Posterior cingulate gyrus (tissue), 11 donors: ENCODE data around the gene GRM8.
A peak's percentile ranks its signal among the peaks of the same experiment; 100 is the strongest.
"Not testable (repeated sequence)": the region's sequence is repeated elsewhere in the genome, so short reads cannot be mapped to it uniquely, and the experiment has no call there.

Experiments
- DNase-seq, 10 donors: peaks; one replicate each; pipeline versions ENCODE4 v3.0.0 to v3.0.0-alpha.2; 2020 to 2021; ENCODE audit warnings: mixed read lengths in 3 of 10
- intact Hi-C: fragments of 100-400 bp; cut with DNase I; formaldehyde crosslinking; loops from one replicate; pipeline ENCODE4 v1.15.1; 2023

GRM8 gene

DNA sequence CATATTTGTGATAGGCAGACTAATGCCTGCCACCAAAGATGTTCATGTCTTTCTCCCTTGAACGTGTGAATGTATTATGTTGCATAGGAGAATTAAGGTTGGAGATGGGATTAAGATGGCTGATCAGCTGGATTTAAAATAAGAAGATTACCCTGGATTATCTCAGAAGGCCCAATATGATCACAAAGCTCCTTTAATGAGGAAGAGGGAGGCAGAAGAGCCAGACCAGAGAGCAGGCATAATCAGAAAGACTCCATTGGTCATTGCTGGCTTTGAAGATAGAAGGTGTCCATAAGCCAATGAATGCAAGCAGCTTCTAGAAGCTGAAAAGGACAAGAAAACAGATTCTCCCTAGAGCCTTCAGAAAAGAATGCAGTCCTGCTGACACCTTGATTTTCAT lies 410.3 kb downstream of the GRM8 start:
- intact Hi-C loops: no loop called here
- no peak for DNase-seq

DNA sequence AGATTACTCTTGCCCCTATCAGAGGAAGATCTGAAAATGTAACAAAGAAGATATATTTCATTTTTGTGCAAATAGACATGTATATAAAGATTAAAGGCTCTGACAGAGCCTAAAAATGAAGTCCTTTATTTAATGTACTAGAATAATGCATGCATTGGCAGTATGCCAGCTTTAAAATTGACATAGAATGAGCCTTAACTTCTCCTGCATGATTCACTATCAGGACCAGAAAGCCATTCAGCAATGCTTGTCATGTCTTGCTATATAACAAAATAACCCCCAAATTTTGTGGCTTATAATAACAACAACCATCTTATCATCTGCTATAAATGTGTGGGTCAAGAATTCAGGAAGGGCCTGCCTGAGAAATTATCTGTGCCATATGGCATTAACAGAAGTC lies 411.9 kb downstream of the GRM8 start:
- intact Hi-C loops: no loop called here
- no peak for DNase-seq

DNA sequence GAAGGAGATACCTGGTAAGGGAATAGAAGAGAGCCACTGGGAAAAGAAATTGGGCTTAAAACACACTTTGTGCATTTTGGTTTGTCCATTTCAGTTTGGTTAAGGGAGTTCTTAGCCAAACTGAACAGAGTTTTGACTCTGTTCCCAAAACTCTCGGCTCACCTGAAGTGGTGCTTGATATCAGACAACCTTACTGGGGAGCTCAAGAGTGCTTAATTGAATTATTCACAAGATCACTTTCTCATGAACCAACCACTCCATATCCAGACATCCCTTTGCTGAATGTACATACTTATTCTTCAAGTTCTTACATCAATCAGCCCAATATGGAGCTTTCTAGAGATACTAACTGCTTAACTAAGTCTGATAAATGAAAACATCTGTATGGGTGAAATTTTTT lies 413.1 kb downstream of the GRM8 start:
- intact Hi-C loops: no loop called here
- no peak for DNase-seq

DNA sequence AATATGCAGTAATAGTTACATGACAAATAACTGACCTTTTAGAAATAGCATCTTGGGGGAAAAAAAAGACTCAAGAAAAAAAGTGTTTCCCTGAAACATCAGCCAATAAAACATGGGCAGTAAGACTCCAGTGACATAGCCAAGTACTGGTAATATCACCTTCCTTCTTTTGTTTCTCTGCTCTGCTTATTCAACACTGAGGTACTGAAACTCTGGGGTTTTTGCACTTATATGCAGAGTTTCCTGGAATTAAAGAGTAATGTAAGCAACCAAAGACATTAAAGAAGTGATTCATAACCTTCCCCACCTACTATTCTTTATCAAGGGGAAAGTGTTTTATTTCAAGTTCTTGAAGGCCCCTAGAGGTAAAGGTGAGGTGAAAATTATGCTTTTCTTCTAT lies 414.5 kb downstream of the GRM8 start:
- intact Hi-C loops: no loop called here
- DNase-seq: no peak

DNA sequence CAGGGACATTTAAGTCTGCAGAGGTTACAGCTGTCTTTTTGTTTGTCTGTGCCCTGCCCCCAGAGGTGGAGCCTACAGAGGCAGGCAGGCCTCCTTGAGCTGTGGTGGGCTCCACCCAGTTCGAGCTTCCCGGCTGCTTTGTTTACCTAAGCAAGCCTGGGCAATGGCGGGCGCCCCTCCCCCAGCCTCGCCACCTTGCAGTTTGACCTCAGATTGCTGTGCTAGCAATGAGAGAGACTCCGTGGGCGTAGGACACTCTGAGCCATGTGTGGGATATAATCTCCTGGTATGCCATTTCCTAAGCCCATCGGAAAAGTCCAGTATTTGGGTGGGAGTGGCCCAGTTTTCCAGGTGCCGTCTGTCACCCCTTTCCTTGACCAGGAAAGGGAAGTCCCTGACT lies 421.5 kb downstream of the GRM8 start:
- intact Hi-C loops, DNase-seq: not testable (repeated sequence)

DNA sequence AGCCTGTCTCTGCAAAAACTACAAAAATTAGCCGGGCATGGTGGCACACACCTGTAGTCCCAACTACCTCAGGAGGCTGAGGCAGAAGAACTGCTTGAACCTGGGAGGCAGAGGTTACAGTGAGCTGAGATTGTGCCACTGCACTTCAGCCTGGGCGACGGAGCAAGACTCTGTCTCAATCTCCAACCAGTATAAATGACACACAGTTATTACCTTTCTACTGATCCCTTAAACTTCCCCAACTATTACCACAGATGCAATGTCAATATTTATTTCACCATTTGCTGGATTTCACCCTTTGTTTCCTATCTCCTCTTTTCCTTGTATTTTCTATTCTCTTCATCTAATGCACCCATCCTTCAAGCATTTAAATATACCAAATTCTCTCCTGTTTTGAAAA lies 431.8 kb downstream of the GRM8 start:
- DNase-seq: no peak
- intact Hi-C loops: no loop called here

DNA sequence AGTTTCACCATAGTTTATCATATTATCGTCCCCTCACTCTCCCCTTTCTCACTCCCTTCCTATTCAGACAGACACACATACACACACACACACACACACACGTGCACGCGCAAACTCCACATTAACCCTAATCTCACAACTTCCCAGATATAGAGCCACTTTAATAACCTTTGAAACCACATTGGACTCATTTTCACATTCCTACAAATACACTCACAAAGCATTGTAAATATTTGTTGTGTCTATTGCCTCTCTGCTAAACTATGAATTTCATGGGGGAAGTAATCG lies 433.6 kb downstream of the GRM8 start:
- DNase-seq: no peak
- intact Hi-C loops: no loop called here

DNA sequence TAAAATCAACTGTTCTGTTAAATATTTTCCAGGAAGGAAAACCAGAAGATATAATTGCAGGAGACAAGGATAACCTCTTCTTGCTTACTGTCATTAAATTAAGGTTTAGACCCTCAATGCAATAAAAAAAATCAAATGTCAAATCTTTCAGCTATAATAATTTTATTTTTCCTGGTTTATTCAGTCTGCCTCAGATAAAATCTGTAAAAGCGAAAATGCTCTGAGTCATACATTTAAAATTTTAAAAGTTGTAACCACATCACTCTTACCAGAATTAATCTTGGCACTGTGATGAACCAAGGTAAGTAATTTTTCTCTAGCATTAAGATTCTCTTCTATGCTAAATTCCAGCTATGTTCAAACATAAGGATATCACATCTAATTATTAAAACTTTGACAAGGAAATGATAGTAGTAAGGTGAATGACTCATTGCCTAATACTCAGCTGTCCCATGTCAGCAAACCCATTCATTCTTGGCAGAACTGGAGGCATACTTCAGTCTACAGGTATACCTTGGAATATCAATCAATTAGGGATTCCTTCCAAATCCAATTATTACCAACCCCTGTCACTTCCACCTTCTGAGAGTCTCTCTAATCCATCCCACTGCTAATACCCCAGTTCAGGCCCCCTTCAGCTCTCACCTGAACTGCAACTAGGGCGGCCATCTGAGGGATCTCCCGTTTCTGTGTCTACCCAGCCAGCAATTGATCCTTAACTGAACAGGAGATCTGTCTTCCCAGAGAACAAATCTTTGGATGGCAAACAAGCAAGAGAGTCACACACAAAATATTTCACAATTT lies 434.1 kb downstream of the GRM8 start:
- intact Hi-C loops: no loop called here
- DNase-seq: no peak

DNA sequence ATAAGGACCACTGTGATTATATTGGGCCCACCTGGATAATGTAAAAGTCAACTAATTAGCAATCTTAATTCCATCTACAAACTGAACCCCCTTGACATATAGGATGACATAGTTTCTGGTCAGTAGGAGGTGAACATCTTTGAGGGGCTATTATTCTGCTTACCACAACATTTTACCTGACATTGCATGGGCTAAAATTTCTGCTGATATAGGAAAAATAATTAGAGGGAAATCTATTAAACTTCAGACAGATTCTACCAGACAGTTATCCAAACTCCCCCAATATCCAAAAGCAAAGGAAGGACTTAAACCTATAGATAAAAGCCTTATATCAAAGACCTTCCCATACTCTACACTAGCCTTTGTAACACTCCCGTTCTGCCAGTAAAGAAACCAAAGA lies 443.6 kb downstream of the GRM8 start:
- DNase-seq: no peak
- intact Hi-C loops: no loop called here

DNA sequence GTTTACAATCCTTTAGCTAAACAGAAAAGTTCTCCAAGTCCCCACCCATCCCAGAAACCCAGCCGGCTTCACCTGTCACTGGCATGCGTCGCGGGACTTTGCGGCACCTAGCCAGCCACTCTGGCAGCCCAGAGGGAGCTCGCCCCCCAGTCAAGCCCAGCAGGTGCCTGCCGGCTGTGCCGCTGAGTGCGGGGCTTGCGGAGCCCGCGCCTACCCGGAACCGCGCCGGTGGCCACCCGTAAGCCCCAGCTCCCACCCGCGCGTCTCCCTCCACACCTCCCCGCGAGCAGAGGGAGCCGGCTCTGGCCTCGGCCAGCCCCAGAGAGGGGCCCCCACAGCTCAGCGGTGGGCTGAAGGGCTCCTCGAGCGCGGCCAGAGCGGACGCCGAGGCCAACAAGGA lies 446.1 kb downstream of the GRM8 start:
- intact Hi-C loops: no loop called here
- DNase-seq: peak in 3 of 10 donors; percentile 50 to 75 (median 60)

DNA sequence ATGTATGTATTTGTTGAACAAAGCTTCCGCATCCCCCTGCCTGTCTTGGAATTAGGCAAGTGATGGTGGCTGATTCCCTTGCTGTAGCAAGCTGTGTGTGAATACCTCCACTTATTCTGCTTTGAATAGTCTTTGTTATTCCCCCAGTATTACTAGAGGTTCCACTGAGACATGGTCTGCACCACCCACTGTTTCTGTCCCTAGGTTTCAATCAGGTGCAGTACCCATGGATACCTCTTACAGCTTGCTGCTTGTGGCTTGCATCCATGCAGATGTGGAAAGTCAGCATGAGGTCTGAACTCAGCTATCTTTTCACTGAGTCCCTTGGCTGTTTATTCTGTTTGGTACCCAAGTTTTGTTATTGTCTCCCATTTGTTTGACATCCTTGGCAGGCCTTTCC lies 447.4 kb downstream of the GRM8 start:
- intact Hi-C loops: no loop called here
- DNase-seq: no peak

DNA sequence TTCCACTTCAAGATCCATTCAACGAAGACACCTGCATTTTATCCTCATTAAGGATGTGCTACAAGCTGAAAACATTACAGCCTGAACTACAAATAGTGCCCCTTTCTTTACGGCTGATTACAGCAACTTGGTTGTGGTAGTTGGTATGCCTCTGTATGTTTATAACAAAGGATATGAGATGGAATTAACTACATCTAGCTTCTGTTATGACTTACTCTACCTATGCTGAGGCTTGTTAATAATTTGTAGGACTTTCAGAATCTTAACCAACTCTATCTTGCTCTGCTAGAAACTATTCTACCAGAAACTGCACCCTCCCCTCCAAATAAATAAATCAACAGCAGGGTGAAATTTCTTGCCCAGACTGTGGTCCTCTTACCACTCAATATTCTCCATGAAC lies 448.1 kb downstream of the GRM8 start:
- no peak for DNase-seq
- intact Hi-C loops: no loop called here

DNA sequence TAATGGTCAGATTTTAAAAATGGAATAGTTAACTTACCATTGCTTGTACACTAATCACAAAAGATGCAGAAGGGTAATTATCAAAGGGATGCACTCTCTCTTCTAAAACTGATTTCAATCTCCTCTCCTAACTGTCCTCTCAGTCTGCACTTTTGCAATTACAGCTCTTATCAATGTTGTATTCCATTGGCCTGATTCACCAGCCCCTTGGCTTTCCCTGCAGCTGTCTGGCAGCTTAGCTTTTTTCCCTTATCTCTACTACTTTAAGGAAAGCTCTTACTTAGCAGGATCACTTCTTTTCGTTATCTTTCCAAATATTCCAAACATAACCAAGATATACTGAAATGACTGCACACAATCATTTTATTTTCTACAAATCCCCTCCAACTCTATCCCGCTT lies 448.8 kb downstream of the GRM8 start:
- DNase-seq: no peak
- intact Hi-C loops: no loop called here

DNA sequence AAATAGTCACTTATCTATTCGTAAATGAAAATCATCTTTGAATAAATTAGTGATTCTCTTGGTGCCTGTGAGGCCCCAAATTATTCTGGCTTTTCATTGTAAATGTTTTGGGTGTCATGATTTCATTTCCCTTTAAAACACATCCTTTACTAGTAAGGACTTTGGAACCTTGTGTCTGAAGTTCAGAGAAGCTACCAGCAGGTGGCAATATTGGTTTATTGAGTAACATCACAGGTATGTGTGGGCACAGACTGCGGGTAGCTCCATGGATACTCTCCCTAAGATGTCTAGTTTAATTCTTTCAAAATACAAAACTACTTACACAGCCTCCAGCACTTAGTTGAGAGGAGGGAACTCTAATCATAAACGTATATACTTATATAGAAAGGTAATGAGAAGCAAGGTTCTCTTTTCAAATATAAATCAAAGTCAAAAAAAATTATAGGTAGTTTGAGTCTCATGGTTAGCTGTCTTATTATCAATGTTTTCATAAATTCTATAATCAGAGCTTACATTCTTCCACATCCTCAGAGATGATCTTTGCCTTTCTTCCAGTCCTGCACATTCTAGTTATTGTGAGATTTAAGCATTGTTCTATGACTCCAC lies 449.6 kb downstream of the GRM8 start:
- DNase-seq: peak in 2 of 10 donors; percentile 17 to 30
- intact Hi-C loops: no loop called here

DNA sequence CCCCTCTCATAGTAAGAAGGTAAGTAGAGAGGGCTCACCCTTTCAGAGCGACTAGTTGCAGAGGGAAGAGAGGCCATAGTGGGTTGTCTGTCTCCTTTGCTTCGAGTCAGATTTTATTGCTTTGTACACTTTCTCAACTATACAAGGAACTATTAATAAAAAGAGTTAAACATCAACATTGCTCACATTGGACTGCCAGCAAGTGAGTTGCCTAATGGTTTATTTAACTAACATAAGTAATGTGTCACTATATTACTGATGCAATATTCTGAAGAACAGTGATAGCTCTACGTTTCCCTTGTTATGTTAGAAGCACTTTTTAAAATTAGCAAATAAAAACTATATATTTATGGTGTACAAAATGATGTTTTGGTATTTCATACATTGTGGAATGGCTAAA lies 451.0 kb downstream of the GRM8 start:
- no peak for DNase-seq
- intact Hi-C loops: no loop called here

DNA sequence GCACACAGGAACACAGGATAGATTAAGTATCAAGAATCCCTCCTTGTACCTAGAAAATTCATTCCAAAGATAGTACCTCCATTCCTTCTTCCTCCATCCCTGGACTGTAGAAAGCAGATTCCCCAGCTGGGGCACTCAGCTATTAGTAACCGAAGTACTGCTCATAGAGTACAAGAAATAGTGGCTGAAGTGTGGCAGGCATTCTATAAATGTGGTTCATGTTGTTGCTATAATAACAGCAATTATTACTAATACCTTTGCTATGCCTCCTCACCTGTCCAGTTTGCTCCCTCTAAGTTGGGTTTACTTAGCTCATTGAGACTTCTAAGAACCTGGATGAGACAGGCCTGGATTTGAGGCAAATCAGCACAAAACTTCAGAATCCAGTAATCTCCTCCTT lies 453.2 kb downstream of the GRM8 start:
- intact Hi-C loops: no loop called here
- no peak for DNase-seq

DNA sequence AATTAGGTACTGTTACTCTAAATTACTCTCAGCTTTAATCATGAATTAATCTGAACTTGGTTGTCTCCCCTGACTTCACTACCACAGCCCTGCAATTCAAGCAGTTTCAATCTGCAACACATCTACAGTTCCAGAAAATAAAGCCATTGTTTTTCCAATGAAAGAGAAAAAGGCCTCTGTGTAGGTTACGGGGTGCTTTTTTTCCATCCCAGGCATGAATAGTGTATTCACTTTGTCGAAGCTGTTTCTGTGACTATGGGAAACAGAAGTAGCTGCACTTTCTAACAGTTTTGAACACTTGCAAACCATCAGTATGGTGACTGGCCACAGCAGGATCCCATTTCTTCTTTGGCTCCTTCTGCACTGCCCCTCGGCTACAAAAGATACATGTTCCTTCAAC lies 460.2 kb downstream of the GRM8 start:
- peak in 1 of 10 donors; percentile 11 for DNase-seq

DNA sequence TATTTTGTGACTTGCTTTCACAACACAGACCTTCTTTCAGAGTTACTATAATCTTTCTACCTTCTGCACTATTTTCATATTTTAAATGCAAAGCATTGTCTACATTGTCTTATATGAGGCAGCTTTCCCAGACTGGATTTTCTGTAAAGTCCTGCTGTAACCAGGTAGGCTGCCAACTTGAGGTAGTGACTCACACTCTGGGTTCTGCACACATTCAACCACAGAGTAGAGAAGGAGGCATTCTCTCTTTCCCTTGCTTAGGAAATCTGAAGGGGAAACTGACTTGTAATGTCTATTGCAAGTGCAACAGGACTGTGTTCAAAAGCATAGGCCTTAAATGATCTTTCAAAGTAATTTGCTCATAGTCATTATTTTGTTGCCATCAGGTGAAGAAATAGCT lies 461.4 kb downstream of the GRM8 start:
- no peak for DNase-seq
- intact Hi-C loops: no loop called here

More for the DNA sequence above, 460.2 kb downstream of the GRM8 start:
- intact Hi-C loops: no loop called here

DNA sequence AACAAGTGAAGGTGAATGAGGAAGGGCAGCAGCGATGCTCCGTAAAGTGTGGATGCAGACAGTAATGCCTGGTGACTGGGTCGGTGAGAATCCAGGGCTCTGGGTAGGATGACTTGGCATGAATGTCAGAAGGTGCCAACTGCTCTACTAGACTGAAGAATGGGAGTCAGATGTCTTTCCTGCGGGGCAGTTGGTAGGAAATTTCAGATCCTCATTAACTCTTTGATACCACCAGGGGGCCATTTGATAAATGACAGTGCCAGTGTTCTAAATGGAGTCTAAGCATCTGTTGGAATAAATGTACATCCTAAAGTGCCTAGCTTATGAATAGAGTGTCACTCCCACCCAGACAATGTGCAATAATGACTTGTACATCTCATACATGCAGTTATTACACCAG lies 462.0 kb downstream of the GRM8 start:
- intact Hi-C loops: no loop called here

DNA sequence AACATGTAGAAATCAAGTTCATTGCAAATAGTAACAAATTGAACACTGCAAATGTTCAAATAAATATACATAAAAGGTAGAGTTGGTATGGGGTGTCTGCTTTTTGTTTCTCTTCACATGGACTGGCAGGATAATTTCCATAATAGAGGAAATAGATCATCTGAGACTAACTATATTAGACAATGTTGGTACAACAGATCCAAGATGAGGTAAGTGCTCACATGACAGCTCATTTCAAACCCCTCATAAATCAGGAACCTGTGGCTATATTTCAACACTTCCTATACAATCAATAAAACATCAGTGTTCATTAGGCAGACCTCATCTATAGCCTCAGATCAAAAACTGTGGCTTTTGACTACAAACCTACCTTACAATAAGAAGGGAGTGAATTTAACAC lies 469.1 kb downstream of the GRM8 start:
- DNase-seq: no peak

More for the DNA sequence above, 462.0 kb downstream of the GRM8 start:
- DNase-seq: no peak

DNA sequence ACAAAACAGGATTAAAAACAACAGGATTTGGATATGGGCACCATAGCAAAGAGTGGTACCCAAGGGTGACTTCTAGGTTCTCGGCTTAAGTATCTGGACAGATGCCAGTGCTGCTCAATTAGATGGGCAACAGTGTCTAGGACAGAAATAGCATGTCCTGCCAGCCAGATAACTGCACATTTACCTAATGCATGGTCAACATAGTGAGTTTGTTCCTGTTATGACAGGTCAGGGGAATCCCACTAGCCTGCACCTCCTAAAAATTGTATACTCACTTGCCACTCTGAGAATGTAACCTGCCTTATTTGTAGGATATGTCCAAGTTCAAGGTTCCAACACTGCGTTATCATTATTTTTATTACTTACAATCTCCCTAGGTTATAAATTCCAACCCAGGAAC lies 471.7 kb downstream of the GRM8 start:
- DNase-seq: no peak
- intact Hi-C loops: no loop called here

More for the DNA sequence above, 469.1 kb downstream of the GRM8 start:
- intact Hi-C loops: no loop called here

DNA sequence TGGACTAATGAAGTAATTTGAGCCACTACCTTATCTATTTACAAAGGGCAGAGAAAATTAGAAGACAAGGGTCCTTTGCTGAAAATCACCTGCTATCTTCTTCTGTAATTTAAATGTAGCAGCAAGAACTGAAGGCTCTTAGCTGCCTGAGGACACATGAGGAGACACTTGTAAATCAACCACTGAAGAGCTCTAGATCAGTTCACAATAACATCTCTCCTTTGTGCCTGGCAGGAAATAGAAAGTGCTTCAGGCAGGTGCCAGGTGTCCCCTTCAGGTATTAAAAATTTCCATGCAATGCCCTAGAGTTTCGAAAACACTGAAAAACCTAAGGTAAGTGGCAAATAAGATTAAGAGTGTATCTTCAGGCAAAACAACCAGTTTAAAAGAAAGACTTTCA lies 474.6 kb downstream of the GRM8 start:
- no peak for DNase-seq
- intact Hi-C loops: no loop called here

DNA sequence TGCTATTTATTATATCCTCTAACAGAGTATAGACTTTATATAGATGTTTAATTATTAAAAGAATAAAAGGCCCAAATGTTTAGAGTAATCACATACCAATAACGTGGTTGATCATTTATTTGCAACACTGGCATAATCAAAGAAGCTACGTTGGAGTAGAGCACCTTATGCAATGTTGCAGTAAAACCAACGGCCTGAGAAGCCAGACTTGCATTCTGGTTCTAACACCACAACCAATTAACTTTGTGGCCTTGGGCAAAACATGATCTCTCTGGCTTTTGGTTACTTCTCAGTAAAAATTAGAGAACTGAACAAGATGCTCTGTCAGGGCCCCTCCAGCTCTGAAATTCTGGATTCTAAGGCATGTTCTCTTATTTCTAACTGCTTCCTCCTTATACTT lies 476.2 kb downstream of the GRM8 start:
- no peak for DNase-seq
- intact Hi-C loops: no loop called here
